Stimulated activated CD8-positive, alpha-beta memory T cell treated with anti-CD3 and anti-CD28 coated beads, Interleukin-7, amount 100 ng/mL, for 1 hour (primary cell): Measurements from ENCODE around the gene ABHD16A.

Experiments
- DNase-seq, 2 donors: peaks; one replicate each; pipeline ENCODE4 v3.0.0-alpha.2; 2020; ENCODE audit warnings: low read depth in 2 of 2

The ABHD16A gene

DNA sequence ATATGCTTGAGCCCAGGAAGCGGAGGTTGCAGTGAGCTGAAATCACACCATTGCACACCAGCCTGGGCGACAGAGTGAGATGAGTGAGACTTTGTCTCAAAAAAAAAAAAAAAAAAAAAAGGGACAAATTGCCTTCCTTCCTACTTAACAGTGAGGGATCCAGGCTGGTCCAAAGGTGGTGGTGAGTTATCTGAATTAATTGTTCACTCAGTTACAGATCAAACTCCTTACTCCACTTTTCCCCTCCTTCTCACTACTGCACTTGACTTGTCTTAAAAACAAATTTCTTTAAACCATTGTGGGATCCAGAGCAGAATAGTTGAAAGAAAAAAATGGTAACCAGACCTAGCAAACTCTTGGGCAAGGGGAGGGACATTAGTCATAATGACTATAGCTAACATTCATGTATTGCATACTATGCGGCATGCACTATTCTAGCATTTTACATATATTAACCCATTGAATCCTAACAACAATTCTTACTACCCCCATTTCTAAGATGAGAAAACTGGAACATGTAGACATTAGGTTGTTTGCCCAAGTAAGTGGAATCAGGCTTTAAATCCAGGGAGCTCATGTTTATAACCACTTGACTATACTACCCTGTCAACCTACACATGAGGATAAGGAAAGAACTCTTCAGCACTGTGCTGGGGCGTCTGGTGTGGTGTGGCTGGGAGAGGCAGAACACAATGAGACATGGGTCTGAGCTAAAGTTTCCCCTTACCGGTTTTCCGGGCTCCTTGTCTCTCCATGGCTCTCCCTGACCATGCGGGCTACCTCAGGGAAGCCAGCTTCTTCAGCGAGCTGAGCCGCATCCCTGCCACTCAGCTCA, 39.8 kb downstream of the ABHD16A start:
- DNase-seq: no peak

DNA sequence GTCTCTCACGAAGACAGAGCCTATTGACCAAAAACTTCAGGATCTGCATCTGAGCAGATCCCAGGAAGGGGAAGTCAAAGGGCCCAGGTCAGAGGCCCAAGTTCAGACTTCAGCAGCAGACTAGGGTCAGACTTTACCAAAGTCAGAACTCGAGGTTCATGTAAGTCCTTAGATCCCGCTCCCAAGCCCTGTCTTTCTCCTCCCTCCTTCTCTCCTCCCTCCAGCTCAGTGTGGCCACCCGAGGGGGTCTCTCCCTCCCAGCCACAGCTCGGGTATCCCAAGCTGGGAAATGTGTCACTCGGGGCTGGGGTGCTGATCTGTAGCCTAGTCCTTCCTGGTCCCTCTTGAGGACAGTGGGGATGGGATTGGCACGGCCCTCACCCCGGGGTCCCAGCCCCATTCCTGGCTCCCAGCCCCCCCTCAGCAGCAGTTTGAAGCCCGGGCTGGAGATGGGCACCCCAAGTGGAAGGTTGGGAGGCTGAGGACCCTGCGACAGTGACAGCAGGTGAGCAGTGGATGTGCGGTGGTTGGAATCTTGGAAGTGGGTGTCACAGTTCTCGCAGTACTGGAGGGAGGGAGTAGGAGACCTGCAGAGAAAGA, 40.9 kb downstream of the ABHD16A start:
- no peak for DNase-seq

DNA sequence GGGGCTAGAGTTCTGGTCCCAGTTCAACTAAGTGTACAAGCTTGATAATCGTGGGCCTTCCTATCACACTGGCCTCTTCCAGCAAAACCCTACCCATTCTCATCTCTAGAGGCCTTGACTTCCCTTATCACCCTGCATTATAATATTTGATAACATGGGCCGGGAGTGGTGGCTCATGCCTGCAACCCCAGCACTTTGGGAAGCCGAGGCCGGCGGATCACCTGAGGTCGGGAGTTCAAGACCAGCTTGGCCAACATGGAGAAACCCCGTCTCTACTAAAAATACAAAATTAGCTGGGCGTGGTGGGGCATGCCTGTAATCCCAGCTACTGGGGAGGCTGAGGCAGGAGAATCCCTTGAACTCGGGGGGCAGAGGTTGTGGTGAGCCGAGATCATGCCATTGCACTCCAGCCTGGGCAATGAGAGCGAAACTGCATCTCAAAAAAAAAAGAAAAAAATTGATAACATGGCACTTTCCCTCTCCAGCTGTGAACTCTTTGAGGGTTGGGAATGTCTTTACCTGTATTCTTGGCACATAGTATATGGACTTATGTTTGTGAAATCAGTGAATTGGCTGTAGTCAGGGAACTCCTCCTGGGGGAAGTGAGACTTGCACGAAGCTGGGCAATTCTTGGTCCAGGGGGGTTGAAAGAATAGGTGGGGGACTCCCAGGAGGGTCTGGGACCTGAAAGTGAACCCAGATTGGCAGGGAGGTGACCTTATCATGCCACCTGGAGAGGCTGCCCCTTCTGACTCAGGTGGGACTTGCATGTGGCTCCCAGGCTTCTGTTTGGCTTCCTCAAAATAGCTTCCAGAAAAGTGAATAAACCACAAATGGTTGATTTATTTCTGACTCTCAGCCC, 41.6 kb downstream of the ABHD16A start:
- DNase-seq: no peak

DNA sequence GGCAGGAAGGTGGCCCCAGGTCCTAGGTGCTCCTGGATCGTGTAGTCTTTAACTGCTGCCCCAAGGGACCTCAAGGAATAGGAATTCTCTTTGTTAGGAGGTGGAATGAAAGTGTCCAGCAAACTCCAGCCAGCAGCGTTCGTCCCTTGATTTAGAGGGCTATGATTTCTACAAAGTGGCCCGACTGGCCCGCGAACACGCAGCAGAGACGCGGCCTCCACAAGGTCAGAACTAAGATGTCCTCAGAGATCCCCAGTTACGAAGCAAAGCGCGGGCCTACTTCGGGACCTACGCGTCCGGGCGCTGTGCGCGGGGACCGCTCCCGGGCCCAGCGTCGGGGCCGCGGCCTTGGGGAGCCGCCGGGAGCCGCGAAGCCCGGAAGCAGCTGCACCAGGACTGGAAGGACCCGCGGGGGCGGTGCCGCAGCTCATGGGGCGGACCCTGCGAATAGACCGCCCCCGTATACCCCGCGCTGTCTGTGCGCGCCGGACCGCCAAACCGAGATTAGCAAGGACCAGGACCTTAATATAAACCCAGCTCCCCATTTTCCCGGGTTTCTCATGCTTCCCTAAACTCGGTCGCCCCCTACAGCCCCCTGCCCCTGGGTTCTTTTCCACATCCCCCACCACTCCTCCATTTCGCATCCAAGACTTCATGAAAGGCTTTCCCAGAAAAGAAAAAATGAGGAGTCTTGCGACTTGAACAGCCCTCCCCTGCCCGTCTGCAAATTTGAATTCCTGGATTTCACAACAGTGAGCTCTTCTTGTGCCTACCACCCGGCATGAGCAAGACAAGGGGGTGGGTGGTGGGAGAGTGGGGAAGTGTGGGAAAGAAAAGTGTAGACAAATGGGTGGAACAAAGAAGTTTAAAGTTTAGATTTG, 42.5 kb downstream of the ABHD16A start, which contains the start of gene C6orf47:
C6orf47 (minus strand) TSS at position 398 of the 881 bp plus-strand sequence. CDS start 831 bp downstream, outside the sequence.
- DNase-seq: peak; percentile 56 to 57

DNA sequence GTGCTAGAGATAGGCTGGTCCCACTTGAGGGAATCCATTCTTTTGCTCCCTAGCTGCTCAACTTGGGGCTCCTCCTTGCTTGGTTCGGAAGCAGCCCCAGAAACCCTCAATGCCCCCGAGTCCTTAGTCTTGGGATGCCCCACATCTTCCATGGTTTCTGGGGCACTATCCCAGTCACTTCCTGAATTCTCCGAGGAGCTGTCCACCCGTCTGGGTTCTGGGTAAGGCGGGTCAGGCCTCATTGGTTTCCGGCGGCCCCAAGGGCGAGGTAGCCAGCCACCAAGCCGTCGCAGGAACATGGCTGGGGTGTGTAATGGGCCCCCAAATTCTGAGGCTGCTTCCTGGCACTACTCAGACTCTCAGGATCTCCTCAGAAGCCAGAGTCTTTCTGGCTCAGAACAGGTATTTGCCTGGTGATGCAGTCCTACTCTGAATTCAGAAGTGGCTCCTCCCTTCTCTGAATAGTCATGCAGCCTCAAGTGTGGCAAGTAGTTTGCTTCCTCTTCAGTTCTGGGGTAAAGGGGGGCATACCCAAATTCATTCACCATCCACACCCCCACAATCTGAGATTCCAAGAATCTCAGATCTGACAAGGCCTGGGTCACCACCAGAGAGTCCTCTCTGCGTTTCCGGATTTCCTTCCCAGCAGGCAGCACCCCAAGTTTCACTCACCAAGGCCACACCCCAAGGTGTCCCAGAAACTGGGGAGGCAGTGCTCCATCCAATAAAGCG, 43.3 kb downstream of the ABHD16A start:
- DNase-seq: no peak

- no peak for DNase-seq
These were observed 44.0 kb downstream of the ABHD16A start for GRCh38 chr6:31658983-31659648.

GRCh38 chr6:31658158-31658688, 44.9 kb downstream of the ABHD16A start:
- DNase-seq: no peak

GRCh38 chr6:31657406-31658157, 45.5 kb downstream of the ABHD16A start:
- no peak for DNase-seq

GRCh38 chr6:31655349-31656237, 47.5 kb downstream of the ABHD16A start, which contains the start of gene APOM:
APOM (plus strand) TSS chr6:31655894; CDS start chr6:31655967, 73 bp downstream.
- DNase-seq: no peak

DNA sequence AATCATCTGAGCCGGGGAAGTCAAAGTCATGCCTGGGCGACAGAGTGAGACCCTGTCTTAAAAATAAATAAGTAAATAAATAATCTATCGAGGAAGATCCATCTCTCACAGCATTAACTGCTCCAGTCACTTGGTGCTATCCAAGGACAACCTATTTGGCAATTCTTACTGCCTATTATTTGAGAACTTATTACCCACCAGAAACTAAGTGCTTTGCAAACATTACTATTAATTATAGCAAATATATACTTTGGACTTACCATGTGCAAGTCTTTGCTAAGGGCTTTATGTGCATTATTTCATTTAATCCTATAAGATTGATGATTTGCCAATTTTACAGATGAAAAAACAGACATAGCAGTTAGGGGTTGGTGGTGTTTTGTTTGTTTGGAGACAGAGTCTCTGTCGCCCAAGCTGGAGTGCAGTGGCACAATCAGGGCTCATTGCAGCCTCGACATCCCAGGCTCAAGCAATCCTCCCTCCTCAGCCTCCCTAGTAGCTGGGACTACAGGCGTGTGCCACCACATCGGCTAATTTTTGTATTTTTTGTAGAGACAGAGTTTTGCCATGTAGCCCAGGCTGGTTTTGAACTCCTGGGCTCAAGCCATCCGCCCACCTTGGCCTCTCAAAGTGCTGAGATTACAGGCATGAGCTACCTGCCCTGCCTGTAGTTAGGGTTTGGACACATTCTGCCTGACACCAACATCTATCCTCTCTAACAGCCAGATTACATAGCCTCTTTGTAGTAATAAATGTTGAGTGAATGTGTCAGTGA, 48.4 kb downstream of the ABHD16A start:
- DNase-seq: no peak

GRCh38 chr6:31652925-31653724, 50.0 kb downstream of the ABHD16A start:
- DNase-seq: no peak

DNA sequence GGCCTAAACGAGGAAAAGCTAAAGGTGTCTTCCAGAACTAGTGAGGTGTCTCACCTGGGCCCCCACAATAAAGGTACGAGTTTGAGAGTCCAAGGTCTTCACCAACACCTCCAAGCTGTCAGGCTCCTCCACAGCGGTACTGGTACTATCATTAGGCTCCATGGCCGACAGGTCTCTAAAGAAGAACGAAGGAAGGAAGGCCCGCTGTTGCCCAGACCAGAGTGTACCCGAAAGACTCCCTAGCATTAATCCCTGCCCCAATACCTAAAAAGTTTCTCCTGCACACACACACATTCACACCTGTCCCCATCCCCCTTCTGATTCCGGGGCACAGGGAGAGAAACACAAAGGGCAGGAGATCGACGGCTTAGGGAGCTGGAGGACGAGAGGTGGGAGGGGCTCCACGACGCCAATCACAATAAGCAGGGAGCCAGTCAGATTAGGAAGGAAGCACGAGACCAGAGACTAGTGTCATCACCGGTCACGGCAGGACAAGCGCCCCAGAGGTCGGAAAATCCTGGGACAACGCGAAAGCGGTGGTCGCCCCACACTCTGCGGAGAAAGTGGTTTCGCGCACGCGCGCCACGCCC, 51.4 kb downstream of the ABHD16A start:
- DNase-seq: no peak

DNA sequence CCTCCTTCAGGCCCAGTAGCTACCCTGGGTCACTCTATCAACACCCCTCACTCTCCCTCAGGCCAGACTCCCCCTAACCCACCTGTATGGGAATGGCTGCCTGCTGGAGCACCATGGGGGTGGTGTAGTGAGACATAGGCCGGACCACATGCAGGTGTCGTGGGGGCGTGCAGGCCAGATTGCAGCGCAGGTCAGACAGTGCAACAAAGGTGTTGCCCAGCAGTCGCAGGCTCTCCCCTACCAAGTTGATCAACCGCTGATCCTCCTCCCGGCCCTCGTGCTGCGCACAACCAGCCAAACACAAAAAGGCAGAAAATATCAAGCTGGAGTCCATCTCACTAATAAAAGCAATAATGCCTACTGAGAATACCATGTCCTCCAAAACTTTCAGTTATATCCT, 57.8 kb downstream of the ABHD16A start:
- DNase-seq: no peak

GRCh38 chr6:31643818-31644454, 59.2 kb downstream of the ABHD16A start:
- DNase-seq: no peak

GRCh38 chr6:31642798-31643570, 60.1 kb downstream of the ABHD16A start:
- DNase-seq: no peak
